Mesendoderm (in vitro differentiated cells): ENCODE results near the gene SUPT5H.
A peak's percentile ranks its signal among the peaks of the same experiment; 100 is the strongest.

Experiments used
- DNase-seq: peaks from one replicate; pipeline ENCODE4 v3.0.0; 2013
- H2AK5ac ChIP-seq: 2 replicates; pipeline ENCODE4 v1.6.1; 2013; ENCODE audit warnings: low read length, inconsistent platforms
- H2BK120ac ChIP-seq: 2 replicates; pipeline ENCODE4 v1.6.1; 2013; ENCODE audit warnings: low read depth, mild to moderate bottlenecking, low read length, moderate library complexity, mixed read lengths
- H2BK15ac ChIP-seq: replicated peaks from 2 replicates; pipeline ENCODE4 v1.6.1; 2013; ENCODE audit warnings: low read depth, mild to moderate bottlenecking, moderate library complexity
- H2BK5ac ChIP-seq: 2 replicates; pipeline ENCODE4 v1.6.1; 2013; ENCODE audit warnings: low read length, inconsistent platforms
- H3K18ac ChIP-seq: 2 replicates; pipeline ENCODE4 v1.6.1; 2013; ENCODE audit warnings: mild to moderate bottlenecking, low read length, mixed read lengths
- H3K23ac ChIP-seq: one replicate; pipeline ENCODE4 v1.6.1; 2013; ENCODE audit warnings: low read length
- H3K27ac ChIP-seq: 2 replicates; pipeline ENCODE4 v1.5.1; 2013; ENCODE audit warnings: low read depth, mild to moderate bottlenecking, inconsistent platforms, low read length, moderate library complexity
- H3K27me3 ChIP-seq: 2 replicates; pipeline ENCODE4 v1.6.1; 2013; ENCODE audit warnings: low read length, control low read depth, mild to moderate bottlenecking, inconsistent platforms; ENCODE audit not compliant: insufficient read depth, poor library complexity
- H3K36me3 ChIP-seq: 2 replicates; pipeline ENCODE4 v1.6.1; 2013; ENCODE audit warnings: low read length, inconsistent platforms; ENCODE audit not compliant: control insufficient read depth, insufficient read depth
- H3K4ac ChIP-seq: one replicate; pipeline ENCODE4 v1.6.1; 2013; ENCODE audit warnings: low read depth, mild to moderate bottlenecking, low read length, moderate library complexity
- H3K4me1 ChIP-seq: 2 replicates; pipeline ENCODE4 v1.6.1; 2013; ENCODE audit warnings: low read depth, low read length, inconsistent platforms; ENCODE audit not compliant: control insufficient read depth
- H3K4me2 ChIP-seq: 2 replicates; pipeline ENCODE4 v1.6.1; 2013; ENCODE audit warnings: low read length
- H3K4me3 ChIP-seq: 2 replicates; pipeline ENCODE4 v1.5.1; 2013; ENCODE audit warnings: mild to moderate bottlenecking, low read length
- H3K56ac ChIP-seq: one replicate; pipeline ENCODE4 v1.6.1; 2013; ENCODE audit warnings: low read length
- H3K79me1 ChIP-seq: 2 replicates; pipeline ENCODE4 v1.6.1; 2013; ENCODE audit warnings: low read length, inconsistent platforms
- H3K79me2 ChIP-seq: 2 replicates; pipeline ENCODE4 v1.6.1; 2013; ENCODE audit warnings: mild to moderate bottlenecking, low read length; ENCODE audit not compliant: control insufficient read depth, insufficient read depth
- H3K9ac ChIP-seq: 2 replicates; pipeline ENCODE4 v1.6.1; 2013; ENCODE audit warnings: low read length, inconsistent platforms
- H4K5ac ChIP-seq: one replicate; pipeline ENCODE4 v1.6.1; 2013; ENCODE audit warnings: low read length
- H4K8ac ChIP-seq: one replicate; pipeline ENCODE4 v1.6.1; 2013; ENCODE audit warnings: low read depth, mild to moderate bottlenecking, control low read depth, low read length, moderate library complexity
- WGBS: extraction: QIAGEN DNeasy Blood & Tissue Kit; methylation state at CpG from one replicate; pipeline ENCODE4 v1.1.7; 2013; ENCODE audit warnings: low lambda C conversion rate, missing lambda C conversion rate; ENCODE audit not compliant: insufficient coverage; ENCODE audit errors: extremely low coverage; 5-methylcytosine and 5-hydroxymethylcytosine counted together

The SUPT5H gene

DNA sequence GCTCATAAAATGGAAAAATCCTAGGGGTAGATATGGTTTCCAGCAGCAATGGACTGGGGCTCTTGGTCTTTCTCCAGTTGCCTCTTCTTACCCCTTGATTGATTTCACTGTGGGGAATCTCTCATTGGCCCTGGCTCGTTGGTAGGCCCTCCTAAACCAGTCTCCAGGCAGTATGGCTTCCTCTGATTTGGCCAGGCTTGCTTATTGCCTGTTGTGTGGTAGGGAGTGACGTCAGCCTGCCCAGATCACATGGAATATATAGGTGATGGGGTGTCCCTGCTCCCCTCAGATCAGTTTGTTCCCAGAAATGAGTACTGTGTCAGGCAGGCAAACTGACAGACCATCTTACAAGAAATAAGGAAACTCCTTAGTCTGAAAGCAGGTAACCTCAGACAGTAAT, 63.9 kb downstream of the SUPT5H start:
- Histone ChIP-seq H4K5ac (no peak overlapping the region), H3K27ac (no peak overlapping the region), H3K4me2 (no peak overlapping the region), H3K79me2 (no peaks in the 10 kb centered on the region), H3K23ac (no peak overlapping the region), H3K9ac (no peak overlapping the region), H3K4me1 (no peaks in the 10 kb centered on the region), H3K4ac (no peak overlapping the region), H2BK5ac (no peak overlapping the region), H2BK15ac (no peak overlapping the region), H3K36me3 (no peaks in the 10 kb centered on the region), H2BK120ac (no peak overlapping the region), H2AK5ac (no peak overlapping the region), H4K8ac (no peak overlapping the region), H3K27me3 (peaks cover 17% of the 10 kb centered on the region), H3K18ac (no peak overlapping the region), H3K4me3 (no peak overlapping the region), H3K56ac (no peak overlapping the region), H3K79me1 (no peaks in the 10 kb centered on the region)
- no peak for DNase-seq
- no CpG with 5 or more reads among the region's 2 CpGs for WGBS

DNA sequence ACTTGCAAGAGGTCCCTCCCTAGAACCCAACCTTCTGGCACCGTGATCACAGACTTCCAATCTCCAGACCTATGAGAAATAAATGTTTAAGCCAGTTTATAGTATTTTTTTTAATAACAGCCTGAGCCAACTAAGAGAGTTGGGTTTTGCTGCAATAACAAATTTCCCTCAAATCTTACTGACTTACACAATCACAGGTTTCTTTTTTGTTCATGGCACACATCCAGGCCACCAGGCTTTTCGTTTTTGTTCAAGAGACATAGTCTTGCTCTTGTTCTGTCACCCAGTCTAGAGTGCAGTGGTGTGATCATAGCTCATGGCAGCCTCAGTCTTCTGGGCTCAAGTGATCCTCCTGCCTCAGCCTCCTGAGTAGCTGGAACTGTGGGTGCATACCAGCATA, 67.6 kb downstream of the SUPT5H start:
- no peak overlapping the region for H4K5ac ChIP-seq
- H2BK15ac ChIP-seq: no peak overlapping the region
- H3K36me3 ChIP-seq: no peaks in the 10 kb centered on the region
- no peak overlapping the region for H2AK5ac ChIP-seq
- H3K4me3 ChIP-seq: no peak overlapping the region
- no peak for DNase-seq
- H3K27me3 ChIP-seq: peaks cover 7% of the 10 kb centered on the region
- no peak overlapping the region for H4K8ac ChIP-seq
- no peak overlapping the region for H2BK120ac ChIP-seq
- H3K56ac ChIP-seq: no peak overlapping the region
- no peak overlapping the region for H3K9ac ChIP-seq
- no peak overlapping the region for H3K4me2 ChIP-seq
- H2BK5ac ChIP-seq: no peak overlapping the region
- H3K27ac ChIP-seq: no peak overlapping the region
- no peak overlapping the region for H3K23ac ChIP-seq
- no peaks in the 10 kb centered on the region for H3K79me2 ChIP-seq
- H3K4ac ChIP-seq: no peak overlapping the region
- H3K18ac ChIP-seq: no peak overlapping the region
- no CpG with 5 or more reads among the region's 2 CpGs for WGBS
- H3K4me1 ChIP-seq: no peaks in the 10 kb centered on the region
- peaks cover 5% of the 10 kb centered on the region for H3K79me1 ChIP-seq

DNA sequence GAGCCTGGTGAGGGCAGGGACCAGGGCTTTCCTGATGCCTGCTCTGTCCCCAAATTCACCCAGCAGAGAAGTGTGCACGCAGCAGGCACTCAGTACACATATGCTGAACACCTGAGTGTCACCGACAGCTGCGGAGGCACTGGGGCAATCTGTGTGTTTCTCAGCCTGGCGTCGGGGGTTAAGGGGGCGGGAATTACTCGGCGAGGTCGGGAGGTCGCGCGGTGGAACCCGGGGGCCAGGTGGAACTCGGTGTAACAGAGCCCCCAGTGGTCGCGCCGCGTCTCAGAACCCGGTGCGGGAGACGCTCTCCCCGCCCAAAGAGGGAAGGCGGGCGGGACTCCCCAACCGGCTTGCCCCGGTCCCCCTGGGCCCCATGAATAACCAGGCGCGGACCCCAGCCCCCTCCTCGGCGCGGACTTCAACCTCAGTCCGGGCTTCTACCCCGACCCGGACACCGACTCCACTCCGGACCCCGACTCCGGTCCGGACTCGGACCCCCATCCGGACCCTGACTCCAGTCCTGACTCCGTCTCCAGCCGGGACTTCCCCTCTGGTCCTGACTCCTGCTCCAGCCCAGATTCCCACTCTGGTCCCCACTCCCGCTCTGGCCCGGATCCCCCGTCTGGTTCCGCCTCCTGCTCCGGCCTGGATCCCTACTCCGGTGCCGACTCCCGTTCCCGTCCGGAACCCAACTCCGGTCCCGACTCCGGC, 69.6 kb downstream of the SUPT5H start, which contains the start of gene SELENOV:
Gene SELENOV, plus strand, starts transcription at position 300 of the 711 bp plus-strand sequence. Its CDS starts 74 bp downstream, at position 374.
- Histone ChIP-seq H2BK15ac (no peak within 1 kb of the TSS), H2BK120ac (no peak within 1 kb of the TSS), H3K36me3 (no peaks in the 10 kb centered on the region), H3K4me3 (peak within 1 kb of the TSS; percentile 59), H3K27me3 (peaks cover 2% of the 10 kb centered on the region), H3K23ac (peak within 1 kb of the TSS; percentile 66), H3K56ac (peak within 1 kb of the TSS; percentile 98), H2AK5ac (no peak within 1 kb of the TSS), H3K27ac (no peak within 1 kb of the TSS), H3K18ac (peak within 1 kb of the TSS; percentile 60), H4K5ac (no peak within 1 kb of the TSS), H3K4me2 (peak within 1 kb of the TSS; percentile 45), H3K4me1 (no peaks in the 10 kb centered on the region), H3K79me1 (peaks cover 5% of the 10 kb centered on the region), H4K8ac (no peak within 1 kb of the TSS), H3K4ac (peak within 1 kb of the TSS; percentile 83), H2BK5ac (no peak within 1 kb of the TSS), H3K79me2 (no peaks in the 10 kb centered on the region), H3K9ac (peak within 1 kb of the TSS; percentile 87)
- WGBS: no CpG with 5 or more reads among the region's 56 CpGs
- DNase-seq: peak; percentile 84

DNA sequence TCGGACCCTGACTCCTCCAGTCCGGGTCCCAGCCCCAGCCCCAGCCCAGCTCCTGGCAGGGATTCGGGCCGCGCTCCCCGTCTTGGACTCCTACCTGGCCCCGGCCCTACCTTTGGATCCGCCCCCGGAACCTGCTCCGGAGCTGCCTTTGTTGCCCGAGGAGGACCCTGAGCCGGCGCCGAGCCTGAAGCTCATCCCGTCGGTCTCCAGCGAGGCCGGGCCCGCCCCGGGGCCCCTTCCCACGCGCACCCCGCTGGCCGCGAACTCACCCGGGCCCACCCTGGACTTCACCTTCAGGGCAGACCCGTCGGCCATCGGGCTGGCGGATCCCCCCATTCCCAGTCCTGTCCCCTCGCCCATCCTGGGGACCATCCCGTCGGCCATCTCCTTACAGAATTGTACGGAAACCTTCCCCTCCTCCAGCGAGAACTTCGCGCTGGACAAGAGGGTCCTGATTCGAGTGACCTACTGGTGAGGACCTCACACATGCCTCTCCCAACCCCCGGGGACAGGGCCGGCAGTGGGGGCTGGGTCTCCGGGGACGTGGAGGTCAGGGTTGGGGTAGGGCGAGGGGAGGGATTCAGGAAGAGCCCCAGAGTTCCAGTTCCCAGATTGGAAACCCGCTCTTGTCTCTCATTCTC, 70.3 kb downstream of the SUPT5H start:
- Histone ChIP-seq H3K56ac (peak overlapping the region; percentile 98), H4K8ac (no peak overlapping the region), H3K18ac (peak overlapping the region; percentile 60), H3K27me3 (peaks cover 2% of the 10 kb centered on the region), H3K4me3 (peak overlapping the region; percentile 59), H3K4ac (peak overlapping the region; percentile 83), H3K4me1 (no peaks in the 10 kb centered on the region), H3K9ac (peak overlapping the region; percentile 87), H2BK15ac (no peak overlapping the region), H3K27ac (no peak overlapping the region), H3K79me1 (peaks cover 5% of the 10 kb centered on the region), H3K36me3 (no peaks in the 10 kb centered on the region), H3K79me2 (no peaks in the 10 kb centered on the region), H4K5ac (no peak overlapping the region), H3K4me2 (peak overlapping the region; percentile 45), H2BK120ac (no peak overlapping the region), H3K23ac (peak overlapping the region; percentile 66), H2AK5ac (no peak overlapping the region), H2BK5ac (no peak overlapping the region)
- DNase-seq: no peak
- no CpG with 5 or more reads among the region's 44 CpGs for WGBS

DNA sequence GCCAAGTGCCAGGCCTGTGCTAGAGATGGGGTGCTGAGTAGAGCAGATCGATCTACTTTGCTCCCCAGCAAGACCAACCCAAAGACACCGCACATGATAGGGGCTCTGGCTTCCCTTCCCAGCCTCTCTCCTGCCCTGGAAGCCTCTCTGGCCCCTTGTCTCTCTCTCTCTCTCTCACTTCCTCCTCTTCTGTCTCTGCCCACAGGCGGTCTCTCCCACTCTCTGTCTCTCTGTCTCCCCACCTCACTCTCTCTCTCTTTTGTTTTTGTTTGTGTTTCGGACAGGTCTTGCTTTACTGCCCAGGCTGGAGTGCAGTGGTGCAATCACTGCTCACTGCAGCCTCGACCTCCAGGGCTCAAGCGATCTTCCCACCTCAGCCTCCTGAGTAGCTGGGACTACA, 70.9 kb downstream of the SUPT5H start:
- DNase-seq: no peak
- H3K56ac ChIP-seq: peak overlapping the region; percentile 98
- no peak overlapping the region for H2BK5ac ChIP-seq
- no peaks in the 10 kb centered on the region for H3K79me2 ChIP-seq
- H3K23ac ChIP-seq: peak overlapping the region; percentile 45
- H2BK120ac ChIP-seq: no peak overlapping the region
- no peak overlapping the region for H3K18ac ChIP-seq
- H3K4ac ChIP-seq: peak overlapping the region; percentile 83
- H3K9ac ChIP-seq: peak overlapping the region; percentile 87
- H3K79me1 ChIP-seq: peaks cover 5% of the 10 kb centered on the region
- H3K27ac ChIP-seq: no peak overlapping the region
- no peak overlapping the region for H4K8ac ChIP-seq
- H3K27me3 ChIP-seq: peaks cover 2% of the 10 kb centered on the region
- H3K4me3 ChIP-seq: peak overlapping the region; percentile 59
- peak overlapping the region; percentile 45 for H3K4me2 ChIP-seq
- WGBS: no CpG with 5 or more reads among the region's 6 CpGs
- no peak overlapping the region for H2BK15ac ChIP-seq
- H3K4me1 ChIP-seq: no peaks in the 10 kb centered on the region
- H4K5ac ChIP-seq: no peak overlapping the region
- no peaks in the 10 kb centered on the region for H3K36me3 ChIP-seq
- H2AK5ac ChIP-seq: no peak overlapping the region
